Astrocyte of the spinal cord (primary cell): ENCODE measurements around the gene TENT4A.
A peak's percentile ranks its signal among the peaks of the same experiment; 100 is the strongest.

Experiments used
- DNase-seq: peaks from one replicate; pipeline ENCODE4 v3.0.0; 2011; ENCODE audit warnings: low read depth, low spot score
- H3K4me3 ChIP-seq: 2 replicates; pipeline ENCODE4 v1.5.1; 2011; ENCODE audit warnings: low read depth, mild to moderate bottlenecking, low read length, moderate library complexity
- in situ Hi-C: cut with HindIII; loops from 2 replicates; pipeline ENCODE4 v1.10.0; 2017; ENCODE audit warnings: low sequenced_read_pairs
- TF ChIP-seq, protein P1 (sequence below): IDR thresholded peaks from 2 replicates; pipeline ENCODE4 v1.5.1; 2012; ENCODE audit warnings: low read depth, mild to moderate bottlenecking, low read length, inconsistent platforms

Gene TENT4A

DNA sequence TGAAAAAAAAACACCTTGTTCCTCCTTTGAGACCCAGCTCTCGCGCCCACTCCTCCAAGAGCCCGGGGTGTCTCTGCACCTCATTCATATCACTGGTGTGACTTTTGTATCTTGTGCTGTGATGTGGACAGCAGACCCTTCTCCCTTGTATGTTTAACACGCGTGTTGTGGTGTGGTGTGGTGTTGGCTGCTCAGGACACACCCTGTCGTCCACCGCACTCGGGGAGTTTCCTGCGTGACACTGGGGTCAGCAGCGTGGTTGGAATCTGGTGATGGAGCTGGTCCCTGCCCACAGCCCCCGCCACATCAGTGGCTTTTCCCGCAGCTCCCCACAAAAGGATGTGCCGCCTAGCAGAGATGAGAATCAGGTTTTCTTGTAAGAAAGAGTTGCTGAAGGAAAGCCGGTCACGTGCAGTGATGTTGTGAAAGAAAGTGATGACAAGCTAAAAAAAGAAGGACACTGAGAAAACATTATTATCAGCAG, 61.5 kb downstream of the TENT4A start:
- DNase-seq = no peak
- TF ChIP-seq, protein P1, sequence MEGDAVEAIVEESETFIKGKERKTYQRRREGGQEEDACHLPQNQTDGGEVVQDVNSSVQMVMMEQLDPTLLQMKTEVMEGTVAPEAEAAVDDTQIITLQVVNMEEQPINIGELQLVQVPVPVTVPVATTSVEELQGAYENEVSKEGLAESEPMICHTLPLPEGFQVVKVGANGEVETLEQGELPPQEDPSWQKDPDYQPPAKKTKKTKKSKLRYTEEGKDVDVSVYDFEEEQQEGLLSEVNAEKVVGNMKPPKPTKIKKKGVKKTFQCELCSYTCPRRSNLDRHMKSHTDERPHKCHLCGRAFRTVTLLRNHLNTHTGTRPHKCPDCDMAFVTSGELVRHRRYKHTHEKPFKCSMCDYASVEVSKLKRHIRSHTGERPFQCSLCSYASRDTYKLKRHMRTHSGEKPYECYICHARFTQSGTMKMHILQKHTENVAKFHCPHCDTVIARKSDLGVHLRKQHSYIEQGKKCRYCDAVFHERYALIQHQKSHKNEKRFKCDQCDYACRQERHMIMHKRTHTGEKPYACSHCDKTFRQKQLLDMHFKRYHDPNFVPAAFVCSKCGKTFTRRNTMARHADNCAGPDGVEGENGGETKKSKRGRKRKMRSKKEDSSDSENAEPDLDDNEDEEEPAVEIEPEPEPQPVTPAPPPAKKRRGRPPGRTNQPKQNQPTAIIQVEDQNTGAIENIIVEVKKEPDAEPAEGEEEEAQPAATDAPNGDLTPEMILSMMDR = no peak
- H3K4me3 ChIP-seq = no peak overlapping the region
- in situ Hi-C loops = no loop called here

DNA sequence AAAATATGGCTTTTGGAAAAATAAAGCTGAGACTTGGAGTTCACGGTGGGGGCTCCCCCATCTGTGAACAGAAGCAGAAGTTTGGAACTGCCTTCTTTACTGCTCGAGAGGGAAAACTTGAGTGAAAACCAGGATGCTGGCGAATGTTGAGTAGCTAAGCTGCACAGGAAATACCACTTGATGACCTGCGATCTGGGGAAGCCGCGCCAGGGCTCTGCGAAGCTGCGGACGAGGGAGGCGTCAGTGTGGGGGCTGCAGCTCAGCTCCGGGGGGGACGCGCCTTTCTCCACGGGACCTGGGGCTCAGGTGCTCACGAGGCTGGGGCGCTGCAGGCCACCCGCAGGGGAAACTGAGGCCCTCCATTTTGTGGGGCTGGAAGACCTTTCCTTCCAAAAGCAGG, 62.3 kb downstream of the TENT4A start:
- DNase-seq = no peak
- TF ChIP-seq, protein P1 = no peak
- in situ Hi-C loops = no loop called here
- H3K4me3 ChIP-seq = no peak overlapping the region

DNA sequence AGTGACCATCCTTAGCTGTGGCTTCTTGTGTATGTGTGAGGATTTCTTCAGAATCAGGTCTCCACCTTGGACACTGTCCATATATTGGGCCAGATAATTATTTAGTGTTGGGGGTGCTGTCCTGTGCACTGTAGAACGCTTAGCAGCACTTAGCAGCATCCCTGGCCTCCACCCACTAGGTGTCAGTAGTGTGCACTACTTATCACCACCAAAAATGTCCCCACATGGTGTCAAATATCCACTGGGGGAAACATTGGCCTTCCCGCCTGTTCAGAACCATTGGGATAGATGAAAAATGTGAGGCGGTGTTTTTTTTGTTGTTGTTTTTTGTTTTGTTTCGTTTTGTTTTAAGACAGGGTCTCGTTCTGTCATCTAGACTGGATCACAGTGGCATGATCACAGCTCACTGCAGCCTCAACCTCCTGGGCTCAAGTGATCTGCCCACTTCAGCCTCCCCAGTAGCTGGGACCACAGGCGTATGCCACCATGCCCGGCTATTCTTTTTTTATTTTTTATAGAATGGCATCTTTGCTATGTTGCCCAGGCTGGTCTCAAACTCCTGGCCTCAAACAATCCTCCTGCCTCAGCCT, 67.7 kb downstream of the TENT4A start:
- no peak for DNase-seq
- no peak overlapping the region for H3K4me3 ChIP-seq
- in situ Hi-C loops = no loop called here
- TF ChIP-seq, protein P1 = peak; percentile 41

DNA sequence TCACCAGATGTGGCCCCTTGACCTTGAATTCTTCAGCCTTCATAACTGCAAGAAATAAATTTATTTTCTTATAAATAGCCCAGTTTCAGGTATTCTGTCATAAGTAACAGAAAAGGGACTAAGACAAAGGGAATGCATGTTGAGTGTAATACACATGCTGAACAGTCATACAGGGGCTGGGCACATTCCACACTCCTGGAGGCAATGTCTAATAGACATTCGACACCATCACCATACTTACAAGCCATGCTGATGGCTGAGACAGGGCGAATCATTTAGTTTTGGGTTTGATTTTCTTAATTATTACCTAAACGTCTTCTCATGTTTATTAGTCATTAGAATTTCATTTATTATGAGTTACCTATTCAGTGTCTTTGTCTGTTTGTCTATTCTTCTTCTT, 68.5 kb downstream of the TENT4A start:
- in situ Hi-C loops = no loop called here
- H3K4me3 ChIP-seq = no peak overlapping the region
- DNase-seq = peak; percentile 7
- TF ChIP-seq, protein P1 = no peak

DNA sequence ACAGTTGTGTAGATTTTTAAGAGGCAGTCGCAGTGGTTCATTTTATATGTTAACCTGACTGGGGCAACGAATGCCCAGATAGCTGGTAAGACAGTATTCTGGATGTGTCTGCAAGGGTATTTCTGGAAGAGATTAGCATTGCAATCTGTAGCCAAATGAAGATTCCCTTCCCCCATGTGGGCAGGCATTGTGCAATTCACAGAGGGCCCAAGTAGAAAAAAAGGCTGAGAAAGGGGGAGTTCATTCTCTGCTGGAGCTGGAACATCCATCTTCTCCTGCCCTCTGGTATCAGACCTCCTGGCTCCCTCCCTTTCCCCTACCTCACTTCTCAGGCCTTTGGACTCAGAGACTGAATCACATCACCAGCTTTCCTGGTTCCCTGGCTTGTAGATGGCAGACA, 70.6 kb downstream of the TENT4A start:
- H3K4me3 ChIP-seq = no peak overlapping the region
- in situ Hi-C loops = no loop called here
- no peak for DNase-seq
- TF ChIP-seq, protein P1 = no peak

DNA sequence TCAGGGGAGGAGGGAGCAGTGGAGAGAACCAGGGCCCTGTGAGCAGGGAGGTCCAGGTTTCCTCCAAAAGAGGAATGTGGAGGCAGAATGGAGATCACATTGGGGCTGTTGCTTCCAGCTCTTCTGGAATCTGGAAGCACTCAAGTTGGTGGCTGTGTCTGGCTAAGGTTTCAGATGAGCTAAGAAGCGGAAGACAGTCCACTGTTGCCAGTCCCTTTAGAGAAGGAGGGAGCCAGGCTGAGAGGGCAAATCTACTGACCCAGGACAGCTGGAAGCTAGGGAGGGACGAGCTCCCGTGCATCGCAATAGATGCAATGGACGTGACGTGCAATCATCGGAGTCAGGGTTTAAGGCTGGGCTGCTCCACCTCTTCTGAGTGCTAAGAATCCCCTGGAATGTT, 71.2 kb downstream of the TENT4A start:
- no peak for DNase-seq
- in situ Hi-C loops = no loop called here
- TF ChIP-seq, protein P1 = no peak
- no peak overlapping the region for H3K4me3 ChIP-seq
